ENCODE measurements around the gene RUNX2.
"Not testable (repeated sequence)": the region's sequence is repeated elsewhere in the genome, so short reads cannot be mapped to it uniquely, and the experiment has no call there.

Gene RUNX2

GRCh38 chr6:45286707-45287106 lies 41.4 kb upstream of the RUNX2 start:
- peak; percentile 80 for TF ChIP-seq ZNF146 (tag by site-specific recombination; IDR thresholded peaks at IDR 0.05)
- 0 out of 2 replicates have a peak, but pooled peaks have one; percentile 22 for TF ChIP-seq ZNF580 (tag by site-specific recombination; IDR thresholded peaks at IDR 0.05)
- POLR2A ChIA-PET = not testable (repeated sequence)

GRCh38 chr6:45289751-45290514 lies 38.2 kb upstream of the RUNX2 start:
- CTCF ChIA-PET = no interaction called here
- POLR2A ChIA-PET = no interaction called here
- H3K4me3 ChIP-seq (ENCODE audit: low read depth, low read length) = no peak overlapping the region
- H3K4me1 ChIP-seq (ENCODE audit: control insufficient read depth, insufficient read depth, low read length) = no peaks in the 10 kb centered on the region
- H3K36me3 ChIP-seq (ENCODE audit: control insufficient read depth in 2 of 2, insufficient read depth in 1 of 2, low read length in 2 of 2) = no peaks in the 10 kb centered on the region
- no peak overlapping the region for H3K27ac ChIP-seq (ENCODE audit: extremely low read depth, low read depth, low read length)
- TF ChIP-seq ZNF645 (tag by site-specific recombination; IDR thresholded peaks at IDR 0.05) = no peak
- TF ChIP-seq ZNF561 (tag by site-specific recombination; IDR thresholded peaks at IDR 0.05; ENCODE audit: borderline replicate concordance) = no peak
- TF ChIP-seq ZNF830 (tag by site-specific recombination; IDR thresholded peaks at IDR 0.05; ENCODE audit: low read depth) = no peak
- no peak for TF ChIP-seq ZNF10 (tag by site-specific recombination; IDR thresholded peaks at IDR 0.05)
- no peak for TF ChIP-seq ZNF274 (IDR thresholded peaks at IDR 0.05; ENCODE audit: low read length)
- TF ChIP-seq ZNF274 (tag by site-specific recombination; IDR thresholded peaks at IDR 0.05; ENCODE audit: borderline replicate concordance) = no peak
- no peak for TF ChIP-seq KLF8 (tag by site-specific recombination; IDR thresholded peaks at IDR 0.05)
- no peak for TF ChIP-seq SP7 (tag by site-specific recombination; IDR thresholded peaks at IDR 0.05)
- no peak for TF ChIP-seq ZNF18 (tag by site-specific recombination; IDR thresholded peaks at IDR 0.05)
- TF ChIP-seq ZNF112 (tag by site-specific recombination; IDR thresholded peaks at IDR 0.05) = no peak
- no peak for TF ChIP-seq ZSCAN4 (tag by site-specific recombination; IDR thresholded peaks at IDR 0.05)
- TF ChIP-seq TSHZ1 (tag by site-specific recombination; IDR thresholded peaks at IDR 0.05; ENCODE audit: borderline replicate concordance) = no peak
- no peak for TF ChIP-seq ZFP3 (tag by site-specific recombination; IDR thresholded peaks at IDR 0.05; ENCODE audit: low read depth)
- no peak for TF ChIP-seq ZSCAN23 (tag by site-specific recombination; IDR thresholded peaks at IDR 0.05)
- TF ChIP-seq ZBTB10 (tag by site-specific recombination; IDR thresholded peaks at IDR 0.05) = no peak
- TF ChIP-seq GLIS1 (tag by site-specific recombination; IDR thresholded peaks at IDR 0.05) = no peak
- TF ChIP-seq HOXA7 (CRISPR knock-in tag; IDR thresholded peaks at IDR 0.05; ENCODE audit: borderline replicate concordance) = no peak
- TF ChIP-seq ZNF701 (tag by site-specific recombination; IDR thresholded peaks at IDR 0.05) = no peak
- TF ChIP-seq ZNF416 (tag by site-specific recombination; IDR thresholded peaks at IDR 0.05) = no peak
- no peak for TF ChIP-seq ZNF692 (tag by site-specific recombination; IDR thresholded peaks at IDR 0.05)
- TF ChIP-seq ZNF571 (tag by site-specific recombination; IDR thresholded peaks at IDR 0.05) = no peak
- H3K9me3 ChIP-seq (ENCODE audit: control insufficient read depth, insufficient read depth, low read depth, low read length) = no peaks in the 10 kb centered on the region

More at GRCh38 chr6:45286707-45287106, 41.4 kb upstream of the RUNX2 start:
- H3K36me3 ChIP-seq (ENCODE audit: control insufficient read depth in 2 of 2, insufficient read depth in 1 of 2, low read length in 2 of 2); H3K4me1 ChIP-seq (ENCODE audit: control insufficient read depth, insufficient read depth, low read length); H3K4me3 ChIP-seq (ENCODE audit: low read depth, low read length); H3K27ac ChIP-seq (ENCODE audit: extremely low read depth, low read depth, low read length); H3K9me3 ChIP-seq (ENCODE audit: control insufficient read depth, insufficient read depth, low read depth, low read length); CTCF ChIA-PET: not testable (repeated sequence)
